ENCODE measurements around the gene PPHLN1.
"Not testable (repeated sequence)": the region's sequence is repeated elsewhere in the genome, so short reads cannot be mapped to it uniquely, and the experiment has no call there.

PPHLN1 gene

GRCh38 chr12:42346403-42347002 is 20.5 kb downstream of the PPHLN1 start:
- no peak for TF ChIP-seq SNAI2 (CRISPR knock-in tag; IDR thresholded peaks at IDR 0.05)
- no peak for TF ChIP-seq TOX (CRISPR knock-in tag; IDR thresholded peaks at IDR 0.05; ENCODE audit: borderline replicate concordance)
- no peak for TF ChIP-seq BACH2 (CRISPR knock-in tag; IDR thresholded peaks at IDR 0.05; ENCODE audit: borderline replicate concordance)
- TF ChIP-seq OSR1 (CRISPR knock-in tag; IDR thresholded peaks at IDR 0.05): no peak
- no peak for TF ChIP-seq PPARA (CRISPR knock-in tag; IDR thresholded peaks at IDR 0.05; ENCODE audit: borderline replicate concordance)
- no peak for TF ChIP-seq POU6F1 (CRISPR knock-in tag; IDR thresholded peaks at IDR 0.05; ENCODE audit: borderline replicate concordance, low read depth)
- no peak for TF ChIP-seq PATZ1 (CRISPR knock-in tag; IDR thresholded peaks at IDR 0.05; ENCODE audit: borderline replicate concordance)
- no peak for TF ChIP-seq ZNF70 (CRISPR knock-in tag; IDR thresholded peaks at IDR 0.05)
- no peak for TF ChIP-seq ZNF565 (CRISPR knock-in tag; conservative IDR thresholded peaks at IDR 0.05; ENCODE audit: low read depth)
- no peak for TF ChIP-seq TCF4 (CRISPR knock-in tag; IDR thresholded peaks at IDR 0.05; ENCODE audit: borderline replicate concordance)
- no peak for TF ChIP-seq ARNTL (CRISPR knock-in tag; IDR thresholded peaks at IDR 0.05; ENCODE audit: borderline replicate concordance, low read depth)
- TF ChIP-seq TSHZ2 (CRISPR knock-in tag; IDR thresholded peaks at IDR 0.05): no peak
- TF ChIP-seq RARB (CRISPR knock-in tag; IDR thresholded peaks at IDR 0.05): no peak
- TF ChIP-seq ESRRG (CRISPR knock-in tag; IDR thresholded peaks at IDR 0.05): no peak
- no peak for TF ChIP-seq ZFP30 (CRISPR knock-in tag; IDR thresholded peaks at IDR 0.05)
- ATAC-seq: no peak

GRCh38 chr12:42349119-42350020 is 23.4 kb downstream of the PPHLN1 start:
- ATAC-seq: not testable (repeated sequence)

GRCh38 chr12:42350021-42350407 is 24.0 kb downstream of the PPHLN1 start:
- not testable (repeated sequence) for ATAC-seq

GRCh38 chr12:42356344-42356743 is 30.4 kb downstream of the PPHLN1 start:
- ATAC-seq: no peak
- TF ChIP-seq TCF4 (CRISPR knock-in tag; IDR thresholded peaks at IDR 0.05; ENCODE audit: borderline replicate concordance) (no peak), GLIS3 (CRISPR knock-in tag; IDR thresholded peaks at IDR 0.05) (no peak), SNAI2 (CRISPR knock-in tag; IDR thresholded peaks at IDR 0.05) (no peak), CSRNP3 (CRISPR knock-in tag; IDR thresholded peaks at IDR 0.05) (no peak), ARNTL (CRISPR knock-in tag; IDR thresholded peaks at IDR 0.05; ENCODE audit: borderline replicate concordance, low read depth) (no peak), ISL1 (CRISPR knock-in tag; IDR thresholded peaks at IDR 0.05) (no peak), ZFP3 (CRISPR knock-in tag; IDR thresholded peaks at IDR 0.05) (no peak), ZNF70 (CRISPR knock-in tag; IDR thresholded peaks at IDR 0.05) (no peak), PATZ1 (CRISPR knock-in tag; IDR thresholded peaks at IDR 0.05; ENCODE audit: borderline replicate concordance) (no peak), ZFP30 (CRISPR knock-in tag; IDR thresholded peaks at IDR 0.05) (no peak), ZC3H10 (CRISPR knock-in tag; IDR thresholded peaks at IDR 0.05) (no peak), TSHZ2 (CRISPR knock-in tag; IDR thresholded peaks at IDR 0.05) (no peak), RARB (CRISPR knock-in tag; IDR thresholded peaks at IDR 0.05) (no peak), PPARA (CRISPR knock-in tag; IDR thresholded peaks at IDR 0.05; ENCODE audit: borderline replicate concordance) (no peak), ZNF8 (CRISPR knock-in tag; IDR thresholded peaks at IDR 0.05) (no peak)

All from SK-N-SH treated with all-trans-retinoic acid at 6 μM for 48 hours (cell line).